Measurements from ENCODE around the gene PTPRN2. TPM values are rescaled to one million over a fixed set of nuclear protein-coding genes. Genes with fewer than 3 reads are reported as not detected.

Gene PTPRN2
- total and polyA plus RNA-seq, 2 of the 8 experiments (the other 6 are each of a cell fraction or from before 2014, with no cell fraction given), result 2.6 to 4.5 TPM

- no peak overlapping the region for H3K18ac ChIP-seq (ENCODE audit: extremely low read depth, low read length)
- WGBS, 2 experiments (ENCODE audit: extremely low coverage in 1 of 2, insufficient coverage in 1 of 2, insufficient read length in 1 of 2, insufficient replicate concordance in 2 of 2, low coverage in 1 of 2, low lambda C conversion rate in 2 of 2, missing lambda C conversion rate in 1 of 2), result 89% methylated on average over 24 of the region's 24 CpGs; no CpG with 5 or more reads in 1 of the 2 experiments
- TF ChIP-seq SIN3A (conservative IDR thresholded peaks at IDR 0.05 in 1 of 2, IDR thresholded peaks at IDR 0.05 in 1 of 2; ENCODE audit: low read depth in 1 of 2, low read length in 2 of 2) (no peak), GTF2F1 (IDR thresholded peaks at IDR 0.05; ENCODE audit: borderline replicate concordance, low read depth, low read length) (no peak), FOSL1 (IDR thresholded peaks at IDR 0.05; ENCODE audit: insufficient read depth, low read depth, low read length) (no peak), USF2 (IDR thresholded peaks at IDR 0.05; ENCODE audit: low read length) (no peak), JUN (IDR thresholded peaks at IDR 0.05; ENCODE audit: low read depth, low read length) (no peak), ATF2 (IDR thresholded peaks at IDR 0.05; ENCODE audit: low read length) (no peak), EZH2 (IDR thresholded peaks at IDR 0.05; ENCODE audit: low read depth, low read length, severe bottlenecking) (no peak), HDAC6 (IDR thresholded peaks at IDR 0.05; ENCODE audit: low read depth, low read length) (no peak), CBX8 (IDR thresholded peaks at IDR 0.05; ENCODE audit: borderline replicate concordance, low read depth, low read length) (no peak)
Observed at GRCh38 chr7:158282461-158283001, 305.1 kb downstream of the PTPRN2 start.

More at GRCh38 chr7:158282461-158283001, 305.1 kb downstream of the PTPRN2 start:
- CTCF ChIA-PET (ENCODE audit: partially characterized antibody), result interaction anchor here (0.7 to 1.3 kb wide), 2 partner anchors 820 to 1896 kb away, joined by 3 read pairs; no protein-coding TSS in a partner anchor
- no peaks in the 10 kb centered on the region for H3K27me3 ChIP-seq (replicated peaks in 1 of 4; ENCODE audit: control insufficient read depth in 3 of 4, extremely low read depth in 1 of 4, insufficient read depth in 3 of 4, low read length in 3 of 4)
- no peaks in the 10 kb centered on the region for H3K23me2 ChIP-seq (ENCODE audit: low read depth, low read length)
- no peaks in the 10 kb centered on the region for H3K4me1 ChIP-seq (replicated peaks in 1 of 4; ENCODE audit: control insufficient read depth in 3 of 4, insufficient read depth in 4 of 4, low read length in 3 of 4)
- H3K23ac ChIP-seq (ENCODE audit: insufficient read length), result no peak overlapping the region
- H3K9me3 ChIP-seq (ENCODE audit: insufficient read depth in 2 of 2, low read depth in 1 of 2, low read length in 1 of 2), result peaks cover 10 to 55% of the 10 kb centered on the region in 2 experiments; a peak in 3 of 4 replicates
- H4K91ac ChIP-seq (replicated peaks; ENCODE audit: insufficient read length, low read length), result peak overlapping the region; percentile 80
- DNase-seq (ENCODE audit: low read depth in 1 of 2, low spot score in 2 of 2) (no peak), FAIRE-seq (no peak)
- POLR2A ChIA-PET (ENCODE audit: partially characterized antibody), result no interaction called here
- H3K36me3 ChIP-seq (ENCODE audit: control insufficient read depth in 2 of 4, insufficient read depth in 4 of 4, low read length in 3 of 4), result no peaks in the 10 kb centered on the region
- H2BK20ac ChIP-seq (ENCODE audit: low read length), result no peak overlapping the region
- no peak overlapping the region for H3K4ac ChIP-seq (replicated peaks; ENCODE audit: insufficient read length, low read depth, low read length)
- H3K79me2 ChIP-seq (ENCODE audit: control insufficient read depth in 1 of 2, insufficient read depth in 2 of 2, low read length in 2 of 2), result no peaks in the 10 kb centered on the region
- H3K27ac ChIP-seq (ENCODE audit: low read depth, low read length), result no peak overlapping the region
- peak overlapping the region; percentile 86 for H4K8ac ChIP-seq (ENCODE audit: extremely low read depth, insufficient read depth, low read length)
- no peak overlapping the region; the same call in 1 of the 2 replicates for H2BK5ac ChIP-seq (ENCODE audit: low read depth, low read length)
- peak overlapping the region; percentile 82; the same call in 1 of the 2 replicates for H2AK5ac ChIP-seq (ENCODE audit: low read depth, low read length)
- peak overlapping the region; percentile 95; the same call in 1 of the 2 replicates for H2BK15ac ChIP-seq (ENCODE audit: low read length)
- no peak overlapping the region for H3K4me2 ChIP-seq (ENCODE audit: insufficient read depth in 1 of 2, low read depth in 2 of 2, low read length in 2 of 2)
- H4K5ac ChIP-seq (ENCODE audit: insufficient read length, low read depth, low read length), result peak overlapping the region; percentile 42
- no peak overlapping the region for H3K14ac ChIP-seq (ENCODE audit: insufficient read length)
- H2AFZ ChIP-seq (ENCODE audit: low read length), result no peak overlapping the region
- no peaks in the 10 kb centered on the region; the same call in 1 of the 2 replicates for H3K79me1 ChIP-seq (ENCODE audit: low read depth, low read length)
- no peak overlapping the region for H3K56ac ChIP-seq (replicated peaks; ENCODE audit: insufficient read length, low read depth, low read length)
- H3K4me3 ChIP-seq (ENCODE audit: extremely low read depth in 1 of 4, insufficient read depth in 2 of 4, low read depth in 3 of 4, low read length in 4 of 4), result no peak overlapping the region
- H3K9ac ChIP-seq (replicated peaks in 1 of 4; ENCODE audit: extremely low read depth in 1 of 4, low read depth in 3 of 4, low read length in 3 of 4), result no peak overlapping the region
- no peak overlapping the region for H2BK120ac ChIP-seq (replicated peaks; ENCODE audit: low read depth, low read length)
- no peaks in the 10 kb centered on the region for H4K20me1 ChIP-seq (replicated peaks in 1 of 2; ENCODE audit: control insufficient read depth in 1 of 2, insufficient read depth in 2 of 2, low read length in 2 of 2)
- peak overlapping the region; percentile 60; the same call in 1 of the 2 replicates for H2BK12ac ChIP-seq (ENCODE audit: low read depth, low read length)

Measured in H1 (cell line).